Amniotic stem cell (primary cell): Measurements from ENCODE around the gene ARHGAP29.

Source experiments
- DNase-seq: peaks from one replicate; lab custom pipeline; 2025; lab: John Stamatoyannopoulos, UW

The ARHGAP29 gene

DNA sequence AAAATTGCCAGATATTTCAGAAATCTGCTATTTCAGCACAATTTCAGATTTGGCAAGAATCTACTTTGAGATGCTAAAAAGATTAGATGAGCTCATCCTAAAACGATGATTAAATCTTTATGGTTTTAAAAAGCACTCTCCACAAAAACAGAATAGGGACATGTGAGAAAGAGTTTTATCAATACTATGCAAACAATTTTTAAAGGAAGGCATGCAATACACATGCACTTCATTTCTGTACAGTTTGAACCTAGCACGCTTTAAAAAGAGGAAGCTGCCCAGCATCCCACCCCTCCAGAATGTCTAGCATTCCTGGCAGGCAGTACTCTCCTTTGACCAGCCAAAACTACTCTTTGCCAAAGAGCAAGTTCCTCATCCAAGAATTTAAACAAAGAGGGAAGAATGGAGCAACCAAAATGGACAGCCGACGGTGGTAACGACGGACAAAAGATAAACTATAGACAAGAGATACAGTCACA, 1.3 kb downstream of the ARHGAP29 start:
- DNase-seq, result no peak

DNA sequence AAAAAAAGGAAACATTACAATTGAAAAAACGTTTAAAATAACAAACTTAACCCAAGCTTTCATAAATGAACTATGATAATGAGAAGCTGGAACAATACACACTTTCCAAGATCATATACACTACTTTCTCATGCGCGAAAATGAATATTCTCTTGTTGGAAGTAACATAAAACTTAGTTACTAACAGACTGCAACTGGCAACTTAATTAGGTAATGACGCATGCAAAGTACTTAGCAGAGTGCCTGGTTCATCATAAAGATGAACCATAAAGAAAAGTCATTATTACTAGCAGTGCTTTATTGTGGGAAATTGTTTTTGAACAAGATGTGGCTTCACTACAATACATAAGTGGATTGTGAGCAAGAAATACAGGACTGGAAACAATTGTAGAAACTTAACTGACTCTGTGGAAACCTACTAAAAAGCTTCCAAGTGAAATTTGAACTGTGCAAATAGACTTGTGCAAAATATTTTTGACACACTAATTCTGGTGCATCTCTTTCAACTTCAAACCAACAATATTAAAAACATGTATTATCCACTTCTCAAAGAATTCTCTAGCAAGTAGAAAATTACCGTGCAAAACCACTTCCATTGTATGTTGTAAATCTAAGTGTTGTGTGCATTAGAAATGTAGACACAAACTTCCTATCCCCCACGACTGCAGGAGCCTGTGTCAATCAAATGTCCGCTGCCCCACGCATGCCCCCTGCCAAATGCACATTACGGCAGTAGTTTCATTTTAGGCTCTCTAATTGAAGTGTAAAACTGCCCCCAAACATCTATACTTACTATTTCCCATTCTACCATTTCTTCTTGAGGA, 2.0 kb downstream of the ARHGAP29 start:
- DNase-seq, result no peak

DNA sequence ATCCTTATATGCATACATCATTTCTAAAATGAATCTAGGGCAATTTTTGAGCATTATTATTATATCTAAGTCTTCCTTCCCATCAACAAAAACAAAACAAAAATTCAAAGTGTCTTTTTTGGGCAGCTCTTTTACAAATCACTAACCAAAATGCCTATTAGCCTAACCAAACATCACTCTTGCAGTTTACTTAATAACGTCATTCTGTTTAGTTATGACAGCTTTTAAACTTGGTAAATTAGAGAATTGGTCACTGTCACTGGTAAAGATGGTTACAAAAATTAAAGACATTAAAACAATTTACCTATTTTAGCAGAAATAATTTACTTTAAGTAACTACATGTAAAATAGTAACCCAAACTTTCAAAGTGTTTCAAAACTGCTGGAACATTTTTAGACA, 2.8 kb downstream of the ARHGAP29 start:
- DNase-seq, result no peak

DNA sequence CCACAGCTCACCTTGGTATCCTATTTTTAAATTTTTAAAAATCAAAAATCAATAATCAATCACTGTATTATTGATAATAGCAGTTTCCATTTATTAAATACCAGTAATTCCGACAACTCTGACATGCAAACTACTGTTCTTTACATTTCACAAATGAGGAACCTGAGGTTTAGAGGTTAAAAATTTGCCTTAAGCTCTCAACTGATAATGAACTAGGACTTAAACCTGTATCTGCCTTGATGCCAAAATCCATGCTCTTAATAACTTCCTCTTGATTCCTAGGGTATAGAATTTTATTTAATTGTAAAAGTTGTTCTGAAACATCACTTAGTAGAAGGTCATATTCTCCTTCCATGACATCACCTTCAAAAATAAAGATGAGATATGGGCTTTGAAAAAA, 5.6 kb downstream of the ARHGAP29 start:
- no peak for DNase-seq

DNA sequence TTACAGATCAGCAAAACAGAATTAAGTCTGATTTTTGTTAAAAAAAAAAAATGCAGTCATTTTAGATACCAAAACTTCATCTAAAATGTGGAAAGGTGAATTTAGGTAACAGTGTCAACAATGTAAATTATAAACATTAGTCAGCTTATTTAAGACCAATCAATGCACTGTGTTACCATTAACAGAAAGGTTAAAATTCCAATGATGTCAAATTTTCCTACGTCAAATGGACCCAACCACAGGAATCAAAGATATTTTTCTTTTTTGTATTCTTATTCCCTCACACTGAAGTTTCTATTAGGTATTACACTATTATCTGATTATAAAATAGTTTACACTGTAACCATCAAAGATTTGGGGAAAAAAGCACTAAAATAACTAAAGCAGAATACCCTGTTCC, 6.5 kb downstream of the ARHGAP29 start:
- DNase-seq, result no peak

DNA sequence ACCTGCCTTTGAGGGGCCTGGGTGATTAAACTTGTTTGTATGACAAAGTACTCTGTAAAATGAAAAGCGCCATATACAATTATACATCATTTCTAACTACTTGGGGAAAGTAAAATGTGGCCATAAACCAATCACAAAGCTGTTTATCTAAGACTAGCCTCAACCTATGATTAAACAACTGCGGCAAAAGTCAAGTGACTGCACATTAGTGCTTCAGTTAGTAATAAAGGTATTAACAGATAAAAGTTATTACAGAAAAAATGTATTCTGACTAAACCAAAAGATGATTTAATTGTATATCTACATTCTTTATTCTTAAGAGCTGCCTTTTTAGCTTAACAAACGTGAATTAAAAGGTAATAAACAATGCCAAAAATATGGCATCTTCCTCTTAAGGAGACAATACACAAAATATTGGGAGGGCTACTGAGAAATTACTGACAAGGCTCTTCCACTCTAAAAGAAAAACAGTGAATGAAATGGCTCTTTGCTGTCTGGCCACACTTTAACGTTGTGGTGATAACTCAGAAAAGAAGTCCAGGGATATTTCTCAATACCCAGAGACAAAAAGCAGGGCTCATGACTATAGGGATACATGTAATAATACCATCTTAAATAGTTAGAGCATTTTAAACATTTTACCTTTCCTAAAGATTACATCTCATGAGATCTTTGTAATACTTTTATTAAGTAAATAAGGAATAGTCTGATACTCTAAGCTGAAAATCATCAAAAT, 8.6 kb downstream of the ARHGAP29 start:
- DNase-seq, result no peak

DNA sequence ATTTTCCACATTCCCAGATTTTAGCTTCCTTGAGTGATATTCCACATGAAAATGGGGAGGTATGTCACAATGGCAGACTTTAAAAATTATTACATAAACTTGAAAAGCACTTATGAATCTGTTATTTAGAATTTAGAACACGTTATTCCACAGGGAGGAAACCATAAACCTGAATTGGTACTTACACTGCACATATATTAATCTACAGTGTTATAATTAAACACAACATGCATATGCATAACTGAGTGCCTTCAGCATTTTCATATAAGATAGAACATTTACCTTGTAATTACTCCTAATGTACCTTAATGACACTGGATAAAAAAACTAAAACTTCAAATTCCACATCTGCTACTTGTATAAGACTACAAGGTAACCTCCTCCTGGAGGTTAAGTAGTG, 9.8 kb downstream of the ARHGAP29 start:
- DNase-seq, result no peak

DNA sequence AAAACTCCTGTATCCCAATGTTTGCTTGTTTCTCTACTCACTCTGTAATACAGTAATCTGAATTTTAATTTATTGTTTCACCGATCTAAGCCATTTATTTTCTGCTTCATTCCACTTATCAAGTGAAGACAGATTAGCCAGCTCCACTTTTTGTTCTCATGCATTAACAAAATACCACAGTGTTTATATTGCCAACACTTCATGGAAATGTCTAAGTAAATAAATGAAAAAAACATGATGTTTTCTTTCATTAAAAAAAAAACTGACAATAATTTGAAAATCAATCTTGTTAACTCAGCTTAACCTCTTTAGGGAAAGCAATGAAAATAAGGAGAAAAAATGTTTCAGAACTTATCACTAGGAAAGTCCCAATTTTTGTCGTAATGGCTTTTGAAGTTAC, 11.5 kb downstream of the ARHGAP29 start:
- DNase-seq, result no peak

DNA sequence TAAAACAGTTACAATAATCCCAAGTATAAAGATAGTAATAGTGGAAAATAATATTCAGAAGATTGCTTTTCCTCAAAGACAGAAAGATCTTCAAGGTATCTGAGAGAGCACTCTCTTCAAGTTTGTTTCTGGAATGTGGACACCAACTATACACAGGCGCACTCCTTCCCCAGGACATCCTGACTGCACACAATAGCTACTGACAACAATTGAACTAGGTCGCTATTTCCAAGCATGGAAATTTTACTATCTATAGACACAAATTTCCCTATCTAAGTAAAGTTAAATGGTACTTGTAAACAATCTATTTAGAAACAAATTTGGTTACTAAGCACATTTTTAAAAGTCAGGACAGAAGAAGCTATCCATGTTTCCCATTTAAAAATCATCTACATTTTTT, 19.1 kb downstream of the ARHGAP29 start:
- DNase-seq, result no peak

DNA sequence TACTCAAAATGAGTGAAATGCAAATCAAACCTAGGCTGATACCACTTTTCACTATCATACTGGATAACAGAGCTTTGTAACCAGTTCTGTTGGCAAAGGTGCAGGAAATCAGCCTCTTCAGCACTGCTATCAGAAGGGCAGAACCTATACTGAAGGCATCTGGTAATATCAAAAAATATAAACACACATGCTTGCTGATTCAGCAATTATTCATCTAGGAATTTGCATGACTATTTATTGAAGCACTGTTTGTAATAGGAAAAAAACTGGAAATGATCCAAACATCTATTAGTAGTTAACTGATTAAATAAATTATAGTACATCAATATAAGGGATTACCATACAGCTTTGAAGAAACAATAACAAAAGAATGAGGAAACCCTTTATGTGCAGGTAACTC, 21.4 kb downstream of the ARHGAP29 start:
- no peak for DNase-seq

DNA sequence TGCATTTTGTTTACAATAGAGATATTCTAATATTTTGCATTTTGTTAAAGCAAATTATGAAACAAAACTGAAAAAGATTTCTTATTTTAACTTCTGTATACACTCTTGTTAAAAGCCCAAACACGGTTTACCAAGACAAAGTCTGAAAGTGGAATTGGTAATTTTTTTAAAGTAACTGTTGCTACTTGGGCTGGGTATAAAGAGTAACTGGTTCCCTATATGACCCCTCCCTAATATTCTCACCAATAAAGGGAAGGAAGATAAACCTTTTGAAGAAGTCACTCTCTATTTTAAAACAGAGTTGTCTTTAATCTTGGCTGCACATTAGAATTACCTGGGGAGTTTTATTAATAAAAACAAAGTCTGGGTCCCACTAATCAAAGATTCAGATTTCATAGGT, 27.4 kb downstream of the ARHGAP29 start:
- DNase-seq, result no peak

DNA sequence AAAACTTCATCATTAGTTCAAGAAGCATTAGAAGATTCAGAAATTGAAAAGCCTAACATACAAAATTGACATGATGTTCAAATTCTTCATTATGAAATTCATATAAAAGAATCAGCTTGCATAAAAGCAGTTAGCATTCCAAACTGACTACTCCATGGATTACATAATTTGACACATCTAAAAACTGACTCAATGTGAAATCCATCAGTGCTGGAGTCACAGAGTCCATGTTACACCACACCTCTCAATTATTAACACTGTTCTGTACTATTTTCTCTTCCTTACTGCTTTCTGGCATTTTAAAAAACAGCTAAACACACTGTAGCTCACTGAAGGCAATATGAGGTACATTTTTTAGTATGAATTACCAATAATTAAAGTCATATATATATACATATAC, 28.0 kb downstream of the ARHGAP29 start:
- DNase-seq, result no peak

DNA sequence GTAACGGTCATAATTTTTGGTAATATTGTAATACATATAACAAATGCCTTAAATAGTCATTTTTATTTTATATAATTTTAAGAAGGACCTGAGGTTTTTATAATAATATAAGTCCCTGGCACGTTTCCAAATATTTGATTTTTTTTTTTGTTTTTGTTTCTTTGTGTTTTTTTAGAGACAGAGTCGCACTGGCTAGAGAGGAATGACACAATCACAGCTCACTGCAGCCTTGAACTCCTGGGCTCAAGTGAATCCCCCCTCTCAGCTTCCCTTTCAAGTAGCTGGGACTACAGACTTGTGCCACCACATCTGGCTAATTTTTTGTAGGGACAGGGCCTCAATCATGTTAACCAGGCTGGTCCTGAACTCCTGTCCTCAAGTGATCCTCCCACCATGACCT, 29.7 kb downstream of the ARHGAP29 start:
- no peak for DNase-seq

DNA sequence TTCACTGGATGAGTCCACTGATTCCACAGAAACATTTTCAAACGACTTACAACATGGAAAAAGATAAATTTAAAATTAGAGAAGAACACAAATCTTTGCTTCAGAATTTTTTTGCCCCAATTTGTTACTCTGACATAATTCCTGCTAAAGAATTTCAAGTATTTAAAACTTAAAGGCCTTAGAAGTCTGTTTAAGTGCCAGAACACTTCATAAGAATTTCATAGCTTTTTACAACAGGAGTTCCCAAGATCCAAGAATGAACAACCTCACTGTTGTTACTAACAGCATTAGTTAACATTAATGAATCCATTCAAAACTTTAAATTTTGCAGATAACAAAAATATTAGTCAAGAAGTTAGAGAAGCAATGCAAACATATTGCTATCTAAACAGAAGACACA, 31.7 kb downstream of the ARHGAP29 start:
- DNase-seq, result no peak

DNA sequence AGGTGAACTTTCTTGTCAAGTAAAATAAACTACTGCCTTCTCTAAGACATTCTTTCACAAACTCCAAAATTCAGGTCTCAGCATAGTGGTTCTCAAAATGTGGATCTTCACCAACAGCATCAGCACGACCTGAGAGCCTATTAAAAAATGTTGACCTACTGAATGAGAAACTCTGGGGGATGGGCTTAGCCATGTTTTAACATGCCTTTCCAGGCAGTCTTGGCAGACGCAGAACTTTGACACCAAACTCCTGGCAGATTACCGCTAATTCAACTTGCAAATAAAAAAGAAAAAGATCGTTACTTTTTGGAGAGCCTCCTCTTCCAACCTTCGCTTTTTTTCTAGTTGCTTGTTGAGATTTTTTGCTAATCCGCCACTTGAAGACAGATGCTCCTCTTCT, 35.1 kb downstream of the ARHGAP29 start:
- DNase-seq, result no peak

DNA sequence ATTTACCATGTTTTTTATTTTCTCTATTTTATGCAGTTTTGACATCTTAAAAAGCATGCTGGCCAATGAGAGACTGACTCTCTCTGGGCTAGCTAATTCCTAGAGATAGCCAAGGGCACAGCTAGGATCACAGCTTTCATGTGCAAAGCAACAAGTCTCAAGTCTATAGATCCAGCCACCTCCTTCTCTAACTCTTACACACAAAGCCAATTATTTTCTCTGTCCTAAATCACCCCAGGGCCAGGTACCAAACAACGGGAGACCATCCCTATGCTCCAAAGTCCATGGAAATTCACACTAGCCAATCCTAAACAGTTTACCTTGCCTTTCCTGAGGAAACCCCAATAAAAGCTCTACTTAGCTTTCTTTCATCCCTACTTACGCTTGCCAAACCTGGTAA, 38.0 kb downstream of the ARHGAP29 start:
- DNase-seq, result no peak

DNA sequence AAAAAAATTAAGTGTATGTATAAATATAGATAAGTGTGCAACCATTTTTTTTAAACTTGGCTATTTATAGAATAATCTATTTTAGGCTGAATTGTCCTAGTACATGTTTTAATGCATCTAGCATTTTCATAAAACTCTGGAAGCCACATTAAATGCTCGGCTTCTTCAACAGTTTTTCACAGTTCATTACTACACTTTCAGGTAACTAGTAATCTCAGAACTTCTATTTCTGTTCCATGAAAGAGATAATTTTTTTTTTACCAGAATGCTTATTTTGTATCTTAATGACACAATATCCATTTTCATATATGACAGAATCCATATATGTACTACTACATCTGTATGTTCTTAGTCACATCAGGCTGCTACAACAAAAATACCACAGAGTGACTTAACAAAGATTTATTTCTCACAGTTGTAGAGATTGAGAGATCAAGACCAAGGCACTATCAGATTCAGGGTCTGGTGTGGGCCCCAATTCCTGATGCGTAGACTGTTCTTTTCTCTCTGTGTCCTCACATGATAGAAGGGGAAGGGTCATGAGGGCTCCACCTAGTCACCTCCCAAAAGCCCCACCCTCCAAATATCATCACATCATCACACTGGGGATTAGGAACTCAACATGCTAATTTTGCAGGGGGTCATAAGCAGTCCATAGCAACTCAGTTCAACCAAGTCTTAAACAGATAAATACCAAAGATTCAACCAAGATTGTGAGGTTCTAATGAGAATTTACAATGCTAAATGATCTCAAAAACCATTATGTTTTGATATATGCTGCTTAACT, 43.1 kb downstream of the ARHGAP29 start:
- DNase-seq, result no peak

DNA sequence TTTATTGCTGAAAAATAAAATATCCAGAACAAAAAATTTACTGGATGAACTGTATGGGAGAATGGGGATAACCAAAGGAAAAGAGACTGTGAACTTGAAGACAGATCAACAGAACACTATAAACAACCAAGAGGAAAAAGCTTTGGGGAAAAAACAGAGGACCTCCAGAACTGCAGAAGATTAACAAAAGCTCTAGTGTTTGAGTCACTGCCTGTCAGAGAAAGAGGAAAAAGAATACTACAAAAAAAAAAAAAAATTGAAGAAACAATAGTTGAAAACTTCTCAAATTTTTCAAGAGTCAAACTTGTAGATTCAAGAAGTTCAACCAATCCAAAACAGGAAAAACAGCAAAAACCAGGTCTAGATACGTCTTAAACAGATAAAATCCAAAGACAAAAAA, 44.3 kb downstream of the ARHGAP29 start:
- DNase-seq, result no peak

DNA sequence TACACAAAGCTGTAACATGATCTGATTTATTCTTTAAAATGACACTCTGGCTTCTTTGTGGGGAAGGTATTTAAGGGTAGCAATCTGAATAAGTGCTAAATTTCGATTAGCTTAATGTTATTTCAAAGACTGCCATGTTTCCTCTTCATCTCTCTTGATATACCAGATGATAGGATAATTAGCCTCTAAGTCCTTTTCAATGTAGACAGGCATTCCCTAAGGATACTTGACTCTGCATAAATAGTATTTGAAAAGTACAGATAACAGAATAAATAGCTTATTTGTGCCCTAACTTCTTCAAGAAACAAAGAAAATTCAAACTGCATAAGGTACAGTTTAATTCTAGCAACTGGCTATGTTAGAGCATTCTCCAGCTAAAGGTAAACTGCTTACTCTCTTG, 46.2 kb downstream of the ARHGAP29 start:
- no peak for DNase-seq

DNA sequence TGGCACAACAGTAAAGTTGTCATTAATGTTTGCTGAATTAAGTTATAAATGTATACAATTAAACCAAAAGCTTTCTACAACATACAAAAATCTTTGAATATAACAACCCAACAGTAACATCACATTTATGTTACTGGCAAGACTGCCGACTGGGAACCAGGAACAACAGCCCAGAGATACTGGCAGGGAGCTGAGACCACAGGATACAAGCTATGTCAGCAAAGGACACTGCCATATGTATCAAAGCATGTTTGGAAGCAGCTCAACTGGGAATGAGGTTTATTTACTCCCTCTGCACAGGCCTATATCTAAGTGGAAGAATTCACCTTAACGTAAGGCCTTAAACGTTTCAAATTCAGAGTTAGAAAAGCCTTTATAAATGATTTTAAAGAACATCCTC, 50.4 kb downstream of the ARHGAP29 start:
- DNase-seq, result no peak

DNA sequence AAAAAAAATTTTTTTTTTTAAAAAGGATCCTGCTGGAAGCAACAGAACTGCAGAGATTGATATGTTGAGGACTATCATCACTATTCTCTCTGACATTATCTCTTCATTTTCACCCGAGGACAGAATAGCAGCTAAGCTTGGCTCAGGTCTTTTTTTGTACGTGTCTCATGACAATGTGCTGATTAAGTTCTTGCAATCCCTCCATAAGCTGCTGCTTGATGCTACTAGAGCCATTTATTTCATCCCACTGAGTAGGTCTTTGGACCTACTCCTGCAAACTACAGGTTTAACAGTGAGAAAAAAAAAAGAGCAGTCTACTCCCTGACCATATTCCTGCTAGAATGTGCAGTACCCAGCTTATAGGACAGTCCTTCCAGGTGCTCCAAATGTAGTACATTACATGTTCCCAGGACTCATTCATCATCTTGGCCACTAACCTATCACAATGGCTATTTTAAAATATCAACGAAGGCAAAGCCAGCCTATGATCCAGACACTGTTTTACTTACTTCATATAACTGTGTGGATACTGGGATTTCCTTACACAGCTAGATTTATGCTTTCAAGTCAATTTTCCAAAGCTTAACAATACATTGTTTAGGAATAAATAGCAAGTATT, 54.1 kb downstream of the ARHGAP29 start:
- no peak for DNase-seq

DNA sequence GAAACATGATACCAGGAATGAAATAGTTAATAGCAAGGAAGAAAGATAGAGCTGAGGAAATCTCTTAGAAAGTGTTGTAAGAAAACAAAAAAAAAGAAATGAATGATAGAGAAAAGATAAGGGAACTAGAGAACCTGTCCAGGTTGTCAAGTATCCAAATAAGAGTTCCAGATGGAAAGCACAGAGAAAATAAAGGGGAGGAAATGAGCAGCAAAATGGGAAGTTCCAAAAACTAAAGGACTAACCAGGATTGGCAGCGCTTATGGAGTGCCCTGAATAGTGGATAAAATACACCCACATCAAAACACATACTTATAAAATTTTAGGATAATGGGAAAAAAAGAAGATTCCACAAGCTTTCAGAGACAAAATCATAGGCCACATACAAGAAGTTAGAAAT, 55.2 kb downstream of the ARHGAP29 start:
- no peak for DNase-seq
